SK-N-MC (cell line): ENCODE results near the gene MORN3.
"Not testable (repeated sequence)": the region's sequence is repeated elsewhere in the genome, so short reads cannot be mapped to it uniquely, and the experiment has no call there.

ENCODE experiments used
- DNase-seq: peaks from one replicate; pipeline ENCODE4 v3.0.0-alpha.2; 2011; ENCODE audit warnings: low read depth, low spot score
- H3K27ac ChIP-seq: fragments of 200-600 bp; sonication (generic); 2 replicates; pipeline ENCODE4 v1.5.1; 2016; ENCODE audit warnings: mixed run types
- H3K36me3 ChIP-seq: fragments of 200-600 bp; sonication (generic); 2 replicates; pipeline ENCODE4 v1.6.1; 2017; ENCODE audit warnings: antibody characterized with exemption, low read length, mixed read lengths; ENCODE audit not compliant: insufficient read depth
- H3K4me3 ChIP-seq: fragments of 200-600 bp; sonication (generic); 2 replicates; pipeline ENCODE4 v1.5.1; 2016
- H3K9ac ChIP-seq: fragments of 200-600 bp; sonication (generic); 2 replicates; pipeline ENCODE4 v1.8.0; 2017; ENCODE audit warnings: mixed run types, mixed read lengths; ENCODE audit not compliant: insufficient read length
- H3K9me3 ChIP-seq: fragments of 200-600 bp; sonication (generic); 2 replicates; pipeline ENCODE4 v1.6.1; 2017; ENCODE audit warnings: low read depth, mild to moderate bottlenecking, antibody characterized with exemption, low read length, moderate library complexity, mixed read lengths
- EZH2 ChIP-seq: fragments of 200-600 bp; sonication (generic); IDR thresholded peaks from one replicate; pipeline ENCODE4 v1.6.1; 2017; ENCODE audit warnings: antibody characterized with exemption
- FOXP2 ChIP-seq: optimal IDR thresholded peaks from 2 replicates; pipeline ENCODE3; 2011; ENCODE audit warnings: mild to moderate bottlenecking, moderate library complexity; ENCODE audit not compliant: insufficient read depth; ENCODE audit errors: extremely low read length, control extremely low read depth
- POLR2AphosphoS5 ChIP-seq: IDR thresholded peaks from 2 replicates; pipeline ENCODE4 v1.6.1; 2012; ENCODE audit warnings: mild to moderate bottlenecking, low read depth, low read length, borderline replicate concordance

MORN3 gene

DNA sequence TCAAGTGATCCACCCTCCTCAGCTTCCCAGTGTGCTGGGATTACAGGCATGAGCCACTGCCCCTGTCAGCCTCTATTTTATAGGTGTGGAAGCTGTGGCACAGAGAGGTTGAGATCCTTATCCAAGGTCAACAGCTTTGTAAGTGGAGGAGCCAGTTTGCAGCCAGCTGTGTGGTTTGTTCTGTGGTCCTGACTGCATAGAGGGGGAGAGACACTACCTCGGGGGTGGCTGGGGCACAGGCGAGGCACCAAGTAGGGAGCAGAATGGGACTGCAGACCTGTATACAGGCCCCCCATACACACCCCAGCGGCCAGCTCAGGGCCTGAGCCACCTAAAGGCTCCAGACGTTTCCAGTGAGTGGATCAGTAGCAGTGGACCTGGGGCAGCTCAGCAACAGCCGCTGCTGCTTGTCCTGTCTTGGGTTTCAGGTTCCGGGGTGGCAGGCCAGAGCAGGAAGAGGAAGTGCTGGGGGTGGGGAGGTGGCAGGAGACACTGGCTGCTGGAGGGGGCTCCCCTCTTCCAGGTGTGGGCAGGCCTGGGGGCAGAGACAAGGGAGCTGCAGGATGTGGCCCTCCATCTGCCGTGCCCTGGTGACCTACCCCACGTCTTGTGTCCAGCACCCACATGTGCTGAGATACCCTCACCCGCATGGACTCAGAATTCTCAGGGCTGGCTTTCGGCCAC is 32.1 kb downstream of the MORN3 start:
- Histone ChIP-seq H3K36me3 (no peaks in the 10 kb centered on the region), H3K9me3 (no peaks in the 10 kb centered on the region), H3K9ac (no peak overlapping the region), H3K4me3 (no peak overlapping the region), H3K27ac (no peak overlapping the region)
- no peak for DNase-seq
- no peak for TF ChIP-seq EZH2
- TF ChIP-seq POLR2AphosphoS5, result no peak
- no peak for TF ChIP-seq FOXP2

DNA sequence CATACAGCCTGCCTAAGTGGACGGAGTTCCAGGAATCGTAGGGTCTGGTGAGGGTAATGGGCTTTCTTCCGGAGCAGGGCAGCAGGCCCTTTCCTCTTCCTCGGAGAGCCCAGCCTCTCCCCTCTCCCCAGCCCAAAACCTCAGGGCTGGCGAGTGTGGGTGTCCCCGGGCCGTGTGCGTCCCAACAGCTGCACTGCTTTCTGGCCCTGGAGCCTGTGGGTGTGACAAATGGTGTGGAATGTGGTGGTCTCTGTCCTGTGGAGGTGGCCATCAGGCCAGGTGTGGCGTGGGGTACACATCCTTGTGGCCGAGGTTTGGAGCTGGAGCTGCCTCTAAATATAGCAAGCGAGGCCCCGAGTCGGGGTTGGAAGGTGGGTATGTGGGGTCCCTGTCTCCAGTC is 34.6 kb downstream of the MORN3 start:
- no peaks in the 10 kb centered on the region for H3K9me3 ChIP-seq
- DNase-seq, result no peak
- no peaks in the 10 kb centered on the region for H3K36me3 ChIP-seq
- H3K4me3 ChIP-seq, result no peak overlapping the region
- TF ChIP-seq FOXP2, result no peak
- TF ChIP-seq POLR2AphosphoS5, result no peak
- no peak for TF ChIP-seq EZH2
- no peak overlapping the region for H3K9ac ChIP-seq
- no peak overlapping the region for H3K27ac ChIP-seq

DNA sequence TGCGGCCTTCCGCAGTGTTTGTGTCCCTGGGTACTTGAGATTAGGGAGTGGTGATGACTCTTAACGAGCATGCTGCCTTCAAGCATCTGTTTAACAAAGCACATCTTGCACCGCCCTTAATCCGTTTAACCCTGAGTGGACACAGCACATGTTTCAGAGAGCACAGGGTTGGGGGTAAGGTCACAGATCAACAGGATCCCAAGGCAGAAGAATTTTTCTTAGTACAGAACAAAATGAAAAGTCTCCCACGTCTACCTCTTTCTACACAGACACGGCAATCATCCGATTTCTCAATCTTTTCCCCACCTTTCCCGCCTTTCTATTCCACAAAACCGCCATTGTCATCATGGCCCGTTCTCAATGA is 35.6 kb downstream of the MORN3 start:
- H3K9ac ChIP-seq, H3K36me3 ChIP-seq, H3K27ac ChIP-seq, H3K9me3 ChIP-seq, H3K4me3 ChIP-seq, DNase-seq: not testable (repeated sequence)

DNA sequence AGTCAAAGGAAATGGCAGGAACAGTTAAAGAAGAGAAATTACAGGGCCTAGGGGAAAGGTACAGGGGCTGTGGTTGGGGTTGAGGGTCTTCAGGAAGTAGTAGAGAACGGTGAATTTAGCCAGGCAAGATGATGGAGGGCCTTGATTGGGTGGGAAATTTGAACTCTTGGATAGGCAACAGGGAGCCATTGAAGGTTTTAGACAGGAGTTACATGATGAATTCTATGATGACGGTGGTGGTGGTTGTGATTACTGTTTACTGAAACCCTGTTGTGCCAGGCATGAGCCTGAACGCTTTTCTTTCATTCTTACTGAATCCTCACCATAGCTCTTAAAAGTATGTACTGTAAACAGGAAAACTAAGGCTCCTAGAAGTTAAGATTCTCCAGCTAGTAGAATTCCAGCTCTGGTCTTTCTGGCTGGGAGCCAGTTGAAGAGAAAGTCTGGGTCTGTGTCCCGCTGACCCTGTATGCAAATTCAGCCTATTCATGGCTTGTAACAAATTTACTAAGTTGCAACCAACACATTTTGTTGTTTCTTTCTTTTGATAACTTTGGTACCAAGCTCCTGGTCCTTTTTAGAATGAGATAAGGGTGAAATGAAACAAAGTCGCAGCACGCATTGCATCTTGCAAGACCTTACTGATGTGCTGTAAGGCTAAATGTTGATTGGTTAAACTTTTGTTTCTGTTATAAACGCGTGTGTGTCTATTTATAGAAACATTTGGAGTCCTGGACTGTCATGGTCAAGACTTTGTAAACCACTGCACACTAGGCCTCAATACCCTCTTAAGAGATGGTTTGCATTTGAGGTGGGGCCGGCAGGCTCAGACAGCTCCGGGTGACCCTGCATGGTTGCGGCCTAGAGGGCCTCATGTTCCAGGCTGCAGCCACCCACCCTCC is 37.1 kb downstream of the MORN3 start:
- no peak for DNase-seq
- Histone ChIP-seq H3K9me3 (no peaks in the 10 kb centered on the region), H3K9ac (no peak overlapping the region), H3K27ac (no peak overlapping the region), H3K36me3 (no peaks in the 10 kb centered on the region), H3K4me3 (no peak overlapping the region)
- TF ChIP-seq FOXP2 (no peak), POLR2AphosphoS5 (no peak), EZH2 (no peak)

DNA sequence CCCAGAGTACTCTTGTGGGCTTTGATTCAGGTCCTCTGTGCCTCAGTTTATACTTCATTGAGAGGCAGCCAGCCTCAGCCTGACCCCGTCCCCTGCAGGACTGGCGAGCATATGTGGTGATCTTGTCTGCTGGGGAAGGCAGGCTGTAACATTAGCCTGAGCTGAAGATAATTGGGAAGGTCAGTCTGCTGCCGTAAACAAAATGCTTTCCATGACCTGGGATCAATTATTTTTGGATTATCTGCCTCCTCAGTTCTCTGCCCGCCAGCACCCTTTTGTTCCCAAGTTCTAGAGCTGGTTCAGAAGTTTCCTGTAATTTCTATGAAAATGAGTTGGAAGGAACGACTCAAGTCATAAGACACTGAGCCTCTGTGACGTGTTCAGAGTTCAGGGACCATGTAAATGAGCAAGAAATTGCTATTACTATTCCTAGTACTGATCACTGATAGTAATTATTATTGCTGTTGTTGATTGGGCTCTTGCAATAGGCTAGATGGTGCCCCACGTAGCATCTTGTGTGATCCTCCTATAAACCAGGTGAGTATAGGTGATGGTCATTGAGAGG is 38.6 kb downstream of the MORN3 start:
- Histone ChIP-seq H3K36me3 (no peaks in the 10 kb centered on the region), H3K27ac (no peak overlapping the region), H3K9me3 (no peaks in the 10 kb centered on the region), H3K9ac (no peak overlapping the region), H3K4me3 (no peak overlapping the region)
- no peak for TF ChIP-seq FOXP2
- no peak for TF ChIP-seq EZH2
- TF ChIP-seq POLR2AphosphoS5, result no peak
- DNase-seq, result no peak

DNA sequence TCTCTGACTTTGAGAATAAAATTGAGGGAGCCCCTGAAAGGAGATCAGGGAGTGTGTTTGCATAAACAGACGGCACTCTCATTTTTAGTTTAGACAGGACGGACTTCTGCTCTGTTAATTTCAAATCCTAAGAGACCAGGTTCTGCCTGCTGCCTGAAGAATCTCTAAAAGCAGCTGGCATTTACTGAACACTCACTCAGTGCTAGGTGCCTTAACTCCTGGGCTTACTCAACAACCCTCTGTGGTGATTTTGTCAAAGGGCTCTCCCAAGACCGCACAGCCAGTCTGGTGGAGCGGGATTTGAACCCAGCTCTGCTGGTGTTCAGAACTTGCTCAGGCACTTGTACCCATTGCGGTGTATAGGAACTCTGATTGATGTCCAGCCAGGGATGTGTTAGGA is 40.9 kb downstream of the MORN3 start:
- no peaks in the 10 kb centered on the region for H3K9me3 ChIP-seq
- no peak for TF ChIP-seq FOXP2
- no peak for TF ChIP-seq POLR2AphosphoS5
- TF ChIP-seq EZH2, result no peak
- DNase-seq, result no peak
- no peak overlapping the region for H3K4me3 ChIP-seq
- H3K36me3 ChIP-seq, result no peaks in the 10 kb centered on the region
- no peak overlapping the region for H3K27ac ChIP-seq
- H3K9ac ChIP-seq, result no peak overlapping the region

DNA sequence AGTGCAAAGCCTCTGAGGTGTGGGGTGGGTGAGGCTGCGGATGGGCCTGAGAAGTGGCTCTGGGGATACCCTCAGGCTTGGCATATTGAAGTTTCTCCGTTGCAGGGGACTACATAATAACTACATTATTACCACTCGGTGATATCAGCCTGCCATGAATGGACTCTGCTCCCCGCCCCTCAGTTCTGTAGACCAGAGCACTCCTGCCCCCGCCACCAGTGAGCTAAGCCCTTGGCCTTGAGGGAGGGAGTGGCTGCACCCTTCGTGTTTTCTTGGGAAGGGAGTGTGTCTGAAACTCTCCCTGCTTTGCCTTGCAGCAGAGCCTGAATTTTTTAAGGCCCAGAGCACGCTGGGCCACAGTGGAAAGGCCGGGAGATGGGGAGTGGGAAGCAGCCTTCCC is 41.4 kb downstream of the MORN3 start:
- no peak overlapping the region for H3K9ac ChIP-seq
- TF ChIP-seq POLR2AphosphoS5, result no peak
- TF ChIP-seq EZH2, result no peak
- TF ChIP-seq FOXP2, result no peak
- no peaks in the 10 kb centered on the region for H3K36me3 ChIP-seq
- no peaks in the 10 kb centered on the region for H3K9me3 ChIP-seq
- no peak overlapping the region for H3K27ac ChIP-seq
- peak overlapping the region; percentile 87 for H3K4me3 ChIP-seq
- no peak for DNase-seq

DNA sequence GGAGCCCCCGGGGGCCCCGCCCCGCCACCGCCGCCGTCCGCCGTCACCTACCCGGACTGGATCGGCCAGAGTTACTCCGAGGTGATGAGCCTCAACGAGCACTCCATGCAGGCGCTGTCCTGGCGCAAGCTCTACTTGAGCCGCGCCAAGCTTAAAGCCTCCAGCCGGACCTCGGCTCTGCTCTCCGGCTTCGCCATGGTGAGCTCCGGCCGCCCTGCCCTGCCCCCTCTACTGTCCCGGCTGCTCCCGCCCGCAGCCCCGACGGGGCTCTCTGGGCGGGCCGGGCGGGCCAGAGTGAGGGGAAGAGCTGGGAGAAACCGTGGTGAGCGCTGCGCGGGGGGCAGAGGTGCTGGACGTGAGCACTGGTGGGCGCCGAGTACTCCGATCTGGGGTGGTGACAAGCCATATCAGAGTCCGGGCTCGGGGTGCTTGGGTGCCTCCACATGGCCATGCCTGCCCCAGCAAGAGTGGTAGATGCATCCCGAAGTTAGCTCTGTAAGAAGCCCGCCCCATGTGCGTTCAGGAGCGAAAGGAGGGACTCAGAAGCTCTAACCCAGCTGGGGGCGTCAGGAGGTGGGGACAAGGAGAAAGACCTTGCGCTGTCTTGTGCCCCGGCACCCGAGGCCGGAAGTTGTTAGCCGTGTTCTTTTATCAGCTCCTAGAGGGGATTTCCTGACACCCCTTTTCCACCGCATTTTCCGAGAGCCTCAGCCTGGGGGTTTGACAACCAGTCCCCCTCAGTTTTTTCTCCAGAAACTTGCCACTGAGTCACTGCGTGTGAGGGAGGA is 42.4 kb downstream of the MORN3 start:
- H3K9ac ChIP-seq, result peak overlapping the region; percentile 70
- H3K4me3 ChIP-seq, result peak overlapping the region; percentile 87
- H3K27ac ChIP-seq, result no peak overlapping the region
- TF ChIP-seq EZH2 (no peak), FOXP2 (no peak), POLR2AphosphoS5 (peak; percentile 47; the same call in 1 of the 2 replicates)
- H3K36me3 ChIP-seq, result no peaks in the 10 kb centered on the region
- H3K9me3 ChIP-seq, result no peaks in the 10 kb centered on the region
- DNase-seq, result no peak
